ENCODE data around the gene HIVEP2. TPM values are rescaled to one million over a fixed set of nuclear protein-coding genes. Genes with fewer than 3 reads are reported as not detected.

Gene HIVEP2
- total and polyA plus RNA-seq, 2 of the 4 experiments (the other 2 are of a cell fraction) = 4.3 to 11.3 TPM

DNA sequence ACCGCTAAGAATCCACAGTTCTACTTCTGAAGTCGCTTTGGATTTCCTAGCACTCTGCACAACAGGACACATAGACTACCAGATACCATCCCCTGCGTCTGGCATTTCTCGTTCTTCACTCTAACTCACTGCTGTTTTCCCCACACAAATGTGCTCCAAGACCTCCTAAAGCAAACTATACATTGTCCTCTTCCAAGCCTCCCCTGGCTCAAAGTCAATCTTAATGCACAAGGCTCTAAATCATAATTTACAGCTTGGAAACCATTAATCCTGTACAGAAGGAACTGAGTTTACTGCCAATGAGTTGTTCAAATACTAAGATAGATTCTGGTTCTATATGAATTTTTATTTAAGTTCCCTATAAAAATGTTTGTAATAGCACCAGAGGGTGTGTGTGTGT is 128.5 kb downstream of the HIVEP2 start:
- no peak overlapping the region for H3K4me3 ChIP-seq (ENCODE audit: insufficient read depth, low read depth, low read length)
- H2BK120ac ChIP-seq (ENCODE audit: low read depth, low read length) = no peak overlapping the region
- no peaks in the 10 kb centered on the region for H4K20me1 ChIP-seq (ENCODE audit: insufficient read depth, low read length)
- no peak overlapping the region for H2BK15ac ChIP-seq (ENCODE audit: low read depth, low read length)
- no peak overlapping the region for H2BK20ac ChIP-seq (ENCODE audit: low read depth, low read length)
- peaks cover 4% of the 10 kb centered on the region for H3K9me1 ChIP-seq (ENCODE audit: insufficient read depth, low read length)
- H2AFZ ChIP-seq (replicated peaks; ENCODE audit: low read length, poor library complexity) = no peak overlapping the region
- H4K8ac ChIP-seq (ENCODE audit: low read depth in 2 of 2, low read length in 2 of 2) = no peak overlapping the region
- H3K79me1 ChIP-seq (ENCODE audit: low read depth in 1 of 2, low read length in 2 of 2) = peaks cover 31 to 34% of the 10 kb centered on the region in 2 experiments
- no peak overlapping the region for H3K14ac ChIP-seq (replicated peaks; ENCODE audit: low read depth, low read length)
- DNase-seq (no peak), ATAC-seq (ENCODE audit: low read depth) (no peak)
- no peak for TF ChIP-seq CHD1 (IDR thresholded peaks at IDR 0.05; ENCODE audit: low read depth, low read length)
- TF ChIP-seq CEBPB (IDR thresholded peaks at IDR 0.05; ENCODE audit: low read depth, low read length) = no peak
- no peak overlapping the region for H3K4me2 ChIP-seq (ENCODE audit: low read depth, low read length)
- no peak overlapping the region for H2AK9ac ChIP-seq (replicated peaks; ENCODE audit: low read depth, low read length, poor library complexity)
- dilution Hi-C loops (cut with HindIII; ENCODE audit: low sequenced_read_pairs, unreplicated experiment) (no loop called here), intact Hi-C loops (cut with micrococcal nuclease) (no loop called here), in situ Hi-C loops (cut with MboI; ENCODE audit: low sequenced_read_pairs) (no loop called here)
- CTCF ChIA-PET = interaction anchor here (1.0 kb wide), 1 partner anchor 12 kb away, joined by 3 read pairs; no protein-coding TSS in a partner anchor
- no peak overlapping the region for H4K91ac ChIP-seq (ENCODE audit: insufficient read depth, low read depth, low read length)
- no peak overlapping the region for H2AK5ac ChIP-seq (ENCODE audit: low read depth, low read length)
- no peaks in the 10 kb centered on the region for H3K36me3 ChIP-seq (ENCODE audit: control insufficient read depth, insufficient read depth, low read length)
- WGBS, 2 experiments (ENCODE audit: extremely low coverage in 2 of 2, insufficient read length in 1 of 2) = 88% methylated on average over 2 of the region's 4 CpGs; no CpG with 5 or more reads in 1 of the 2 experiments
- H3K56ac ChIP-seq (ENCODE audit: extremely low read depth, insufficient read depth, low read length) = no peak overlapping the region
- H3K4ac ChIP-seq (ENCODE audit: low read depth, low read length) = no peak overlapping the region
- no peaks in the 10 kb centered on the region for H3K9me3 ChIP-seq (ENCODE audit: control insufficient read depth, insufficient read depth, low read length)
- no peak overlapping the region for H3K18ac ChIP-seq (ENCODE audit: low read depth, low read length)
- POLR2A ChIA-PET (ENCODE audit: unreplicated experiment) = no interaction called here
- no peaks in the 10 kb centered on the region for H3K27me3 ChIP-seq (ENCODE audit: control insufficient read depth, insufficient read depth, low read length)
- H3K23ac ChIP-seq (ENCODE audit: low read depth, low read length) = no peak overlapping the region
- H3K9ac ChIP-seq (ENCODE audit: low read depth, low read length) = no peak overlapping the region
- no peak overlapping the region for H3K27ac ChIP-seq (ENCODE audit: insufficient read depth, low read length)
- H3K4me1 ChIP-seq (ENCODE audit: control insufficient read depth, insufficient read depth, low read length) = peaks cover 15% of the 10 kb centered on the region
- BruUV-seq (replicated peaks) = no TSS peak
- no peak overlapping the region for H4K5ac ChIP-seq (ENCODE audit: low read depth, low read length)
- no peak overlapping the region for H2BK5ac ChIP-seq (ENCODE audit: low read depth, low read length, poor library complexity, severe bottlenecking)
